ENCODE data around the gene GABARAPL1.
"Not testable (repeated sequence)": the region's sequence is repeated elsewhere in the genome, so short reads cannot be mapped to it uniquely, and the experiment has no call there.

Gene GABARAPL1

DNA sequence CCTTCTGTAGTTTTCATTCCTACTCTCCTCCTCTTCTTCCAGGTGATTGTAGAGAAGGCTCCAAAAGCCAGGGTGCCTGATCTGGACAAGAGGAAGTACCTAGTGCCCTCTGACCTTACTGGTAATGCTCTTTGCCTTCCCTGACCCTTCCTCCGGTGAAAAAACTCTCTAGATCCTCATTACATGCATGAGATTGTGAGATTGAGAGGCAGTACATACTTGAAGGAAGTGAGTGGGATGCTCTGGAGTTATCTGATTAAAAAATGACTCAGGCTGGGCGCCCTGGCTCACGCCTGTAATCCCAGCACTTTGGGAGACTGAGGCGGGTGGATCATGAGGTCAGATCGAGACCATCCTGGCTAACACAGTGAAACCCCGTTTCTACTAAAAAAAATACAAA lies 5.3 kb downstream of the GABARAPL1 start:
- FAIRE-seq (no peak), DNase-seq (ENCODE audit: insufficient read length) (no peak)
- TF ChIP-seq POLR2A (IDR thresholded peaks at IDR 0.05; ENCODE audit: low read depth, low read length) = no peak
- no peak for TF ChIP-seq POLR2AphosphoS5 (IDR thresholded peaks at IDR 0.05; ENCODE audit: low read depth, low read length)
- TF ChIP-seq TAF1 (IDR thresholded peaks at IDR 0.05; ENCODE audit: borderline replicate concordance, low read depth, low read length) = no peak

DNA sequence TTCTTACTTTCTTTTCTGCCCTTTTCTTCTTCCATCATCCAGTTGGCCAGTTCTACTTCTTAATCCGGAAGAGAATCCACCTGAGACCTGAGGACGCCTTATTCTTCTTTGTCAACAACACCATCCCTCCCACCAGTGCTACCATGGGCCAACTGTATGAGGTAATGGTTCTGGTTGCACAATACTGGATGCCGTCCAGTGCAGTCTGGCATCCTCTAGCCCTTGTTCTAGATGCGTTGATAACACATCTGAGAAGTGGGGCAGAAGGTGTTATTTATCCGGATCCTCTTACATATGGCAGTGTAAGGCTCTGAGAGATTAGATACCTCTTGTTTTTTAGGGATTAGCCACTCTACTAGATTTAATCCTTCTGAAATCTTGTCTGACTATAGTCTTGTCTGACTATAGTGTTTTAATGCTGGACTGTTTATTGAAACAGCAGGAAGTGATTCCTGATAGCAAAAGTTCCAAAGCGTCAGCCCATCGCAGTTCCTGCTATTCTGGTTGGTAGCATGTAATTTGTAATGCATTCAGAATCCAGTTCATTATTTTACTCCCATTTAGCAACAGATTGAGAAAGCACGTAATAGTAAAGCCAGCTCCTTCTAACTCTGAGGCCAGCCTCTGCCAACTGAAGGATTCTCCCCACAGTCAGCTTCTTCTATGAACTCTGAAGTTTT lies 7.9 kb downstream of the GABARAPL1 start:
- no peak for DNase-seq (ENCODE audit: insufficient read length)
- TF ChIP-seq TAF1 (IDR thresholded peaks at IDR 0.05; ENCODE audit: borderline replicate concordance, low read depth, low read length) (no peak), POLR2AphosphoS5 (IDR thresholded peaks at IDR 0.05; ENCODE audit: low read depth, low read length) (no peak), POLR2A (IDR thresholded peaks at IDR 0.05; ENCODE audit: low read depth, low read length) (no peak)
- no peak for FAIRE-seq

GRCh38 chr12:10221846-10222245 lies 9.2 kb downstream of the GABARAPL1 start:
- TF ChIP-seq TAF1 (IDR thresholded peaks at IDR 0.05; ENCODE audit: borderline replicate concordance, low read depth, low read length) (no peak), POLR2AphosphoS5 (IDR thresholded peaks at IDR 0.05; ENCODE audit: low read depth, low read length) (no peak), POLR2A (IDR thresholded peaks at IDR 0.05; ENCODE audit: low read depth, low read length) (no peak)
- no peak for DNase-seq (ENCODE audit: insufficient read length)
- FAIRE-seq = no peak

DNA sequence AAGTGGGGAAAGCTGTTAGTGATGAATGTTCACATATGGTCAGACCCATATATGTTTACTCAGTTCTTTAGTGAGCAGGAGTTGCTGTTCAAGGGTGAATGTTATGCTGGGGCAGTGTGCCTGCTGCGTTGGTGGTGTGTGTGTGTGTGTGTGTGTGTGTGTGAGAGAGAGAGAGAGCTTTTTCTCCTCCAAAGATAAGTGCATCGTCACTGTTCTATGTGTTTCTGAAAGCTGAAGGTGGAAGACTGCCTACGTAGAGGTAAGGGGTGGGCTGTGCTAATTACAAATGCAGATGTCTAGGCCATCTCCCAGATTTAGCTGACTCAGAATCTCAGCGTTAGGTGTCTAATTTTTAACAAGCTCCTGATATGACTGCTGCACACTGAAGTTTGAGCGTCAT lies 10.5 kb downstream of the GABARAPL1 start:
- no peak for DNase-seq (ENCODE audit: insufficient read length)
- no peak for FAIRE-seq
- TF ChIP-seq POLR2AphosphoS5 (IDR thresholded peaks at IDR 0.05; ENCODE audit: low read depth, low read length) (no peak), POLR2A (IDR thresholded peaks at IDR 0.05; ENCODE audit: low read depth, low read length) (no peak), TAF1 (IDR thresholded peaks at IDR 0.05; ENCODE audit: borderline replicate concordance, low read depth, low read length) (no peak)

DNA sequence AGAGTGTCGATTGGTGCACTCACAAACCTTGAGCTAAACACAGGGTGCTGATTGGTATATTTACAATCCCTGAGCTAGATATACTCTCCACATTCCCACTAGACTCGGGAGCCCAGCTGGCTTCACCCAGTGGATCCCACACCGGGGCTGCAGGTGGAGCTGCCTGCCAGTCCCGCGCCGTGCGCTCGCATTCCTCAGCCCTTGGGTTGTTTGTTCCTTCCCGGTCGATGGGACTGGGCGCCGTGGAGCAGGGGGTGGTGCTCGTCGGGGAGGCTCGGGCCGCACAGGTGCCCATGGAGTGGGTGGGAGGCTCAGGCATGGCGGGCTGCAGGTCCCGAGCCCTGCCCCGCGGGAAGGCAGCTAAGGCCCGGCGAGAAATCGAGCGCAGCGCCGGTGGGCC lies 12.7 kb downstream of the GABARAPL1 start:
- not testable (repeated sequence) for FAIRE-seq; DNase-seq (ENCODE audit: insufficient read length)

DNA sequence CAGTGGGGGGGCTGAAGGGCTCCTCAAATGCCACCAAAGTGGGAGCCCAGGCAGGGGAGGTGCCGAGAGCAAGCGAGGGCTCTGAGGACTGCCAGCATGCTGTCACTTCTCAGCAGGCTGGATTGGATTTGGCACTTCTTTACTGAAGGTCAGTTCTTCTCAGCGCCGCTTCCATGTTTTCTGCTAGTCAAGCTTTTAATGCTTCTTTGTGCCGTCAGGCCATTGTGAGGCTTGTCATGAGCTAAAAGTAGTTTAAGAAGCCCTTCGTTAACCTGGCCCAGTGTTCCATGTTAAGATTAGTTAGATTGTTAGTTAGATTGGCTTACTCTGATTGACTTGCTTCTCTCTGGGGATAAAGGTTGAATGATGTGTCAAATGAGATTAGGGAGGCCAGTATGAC lies 13.4 kb downstream of the GABARAPL1 start:
- TF ChIP-seq POLR2A (IDR thresholded peaks at IDR 0.05; ENCODE audit: low read depth, low read length) = no peak
- no peak for TF ChIP-seq POLR2AphosphoS5 (IDR thresholded peaks at IDR 0.05; ENCODE audit: low read depth, low read length)
- no peak for TF ChIP-seq TAF1 (IDR thresholded peaks at IDR 0.05; ENCODE audit: borderline replicate concordance, low read depth, low read length)
- no peak for FAIRE-seq
- DNase-seq (ENCODE audit: insufficient read length) = no peak

DNA sequence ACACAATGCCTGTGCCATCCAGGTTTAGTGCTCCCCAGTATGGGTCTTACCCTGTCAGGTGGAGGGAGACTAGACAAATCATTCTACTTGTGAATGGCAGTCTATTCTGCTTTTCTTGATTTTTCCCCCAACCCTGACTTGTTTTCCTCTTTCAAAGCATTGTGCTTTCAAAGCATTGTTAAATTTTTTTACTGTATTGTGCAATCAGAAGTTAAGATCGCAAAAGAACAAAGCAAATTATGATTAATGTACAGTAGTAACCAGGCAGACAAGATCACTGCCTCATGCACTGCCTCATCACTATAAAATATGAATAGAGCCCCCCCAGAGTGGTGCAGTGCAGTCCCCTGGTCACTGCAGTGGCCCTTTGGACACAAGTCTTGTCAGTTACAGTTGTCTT lies 14.1 kb downstream of the GABARAPL1 start:
- TF ChIP-seq TAF1 (IDR thresholded peaks at IDR 0.05; ENCODE audit: borderline replicate concordance, low read depth, low read length) (no peak), POLR2A (IDR thresholded peaks at IDR 0.05; ENCODE audit: low read depth, low read length) (no peak), POLR2AphosphoS5 (IDR thresholded peaks at IDR 0.05; ENCODE audit: low read depth, low read length) (no peak)
- DNase-seq (ENCODE audit: insufficient read length) = no peak
- FAIRE-seq = no peak

- no peak for FAIRE-seq
- no peak for DNase-seq (ENCODE audit: insufficient read length)
- TF ChIP-seq POLR2AphosphoS5 (IDR thresholded peaks at IDR 0.05; ENCODE audit: low read depth, low read length) (no peak), TAF1 (IDR thresholded peaks at IDR 0.05; ENCODE audit: borderline replicate concordance, low read depth, low read length) (no peak), POLR2A (IDR thresholded peaks at IDR 0.05; ENCODE audit: low read depth, low read length) (no peak)
These were observed 15.0 kb downstream of the GABARAPL1 start for GRCh38 chr12:10227648-10228047.

- FAIRE-seq = no peak
- TF ChIP-seq TAF1 (IDR thresholded peaks at IDR 0.05; ENCODE audit: borderline replicate concordance, low read depth, low read length) = no peak
- TF ChIP-seq POLR2A (IDR thresholded peaks at IDR 0.05; ENCODE audit: low read depth, low read length) = no peak
- TF ChIP-seq POLR2AphosphoS5 (IDR thresholded peaks at IDR 0.05; ENCODE audit: low read depth, low read length) = no peak
- DNase-seq (ENCODE audit: insufficient read length) = no peak
These were observed 21.9 kb downstream of the GABARAPL1 start for GRCh38 chr12:10234562-10234961.

DNA sequence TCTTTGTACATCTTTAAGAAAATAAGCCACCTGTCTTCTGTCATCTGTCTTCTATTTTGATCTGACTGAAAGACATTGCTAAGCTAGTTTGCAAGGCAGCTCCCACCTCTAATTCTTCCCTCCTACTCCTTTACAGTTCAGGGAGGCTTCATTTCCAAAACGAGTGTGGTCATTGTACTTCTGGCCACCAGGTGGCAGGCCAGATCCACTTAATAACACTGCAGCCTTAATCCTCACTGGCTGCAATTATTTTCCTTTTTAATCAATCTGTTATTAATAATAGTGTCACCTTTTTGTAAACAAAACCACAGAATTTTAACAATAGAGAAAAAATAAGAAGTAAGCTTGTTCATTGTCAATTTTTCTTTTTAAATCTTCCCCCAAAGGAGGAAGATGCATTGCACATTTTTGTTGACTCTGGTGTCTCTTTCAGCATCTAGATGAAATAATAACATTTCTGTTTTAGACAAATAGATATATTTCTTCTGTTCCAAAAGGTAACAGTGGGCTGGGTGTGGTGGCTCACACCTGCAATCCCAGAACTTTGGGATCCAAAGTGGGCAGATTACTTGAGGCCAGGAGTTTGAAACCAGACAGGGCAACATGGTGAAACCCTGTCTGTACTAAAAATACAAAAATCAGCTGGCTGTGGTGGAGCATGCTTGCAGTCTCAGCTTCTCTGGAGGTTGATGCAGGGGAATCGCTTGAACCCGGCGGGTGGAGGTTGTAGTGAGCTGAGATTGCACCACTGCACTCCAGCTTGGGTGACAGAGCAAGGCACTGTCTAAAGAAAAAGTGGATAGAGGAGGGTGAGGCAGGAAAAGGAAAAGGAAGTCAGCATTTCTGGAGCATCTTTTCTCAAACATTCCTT lies 23.3 kb downstream of the GABARAPL1 start:
- DNase-seq (ENCODE audit: insufficient read length) (no peak), FAIRE-seq (peak; percentile 93)
- TF ChIP-seq POLR2AphosphoS5 (IDR thresholded peaks at IDR 0.05; ENCODE audit: low read depth, low read length) = no peak
- TF ChIP-seq POLR2A (IDR thresholded peaks at IDR 0.05; ENCODE audit: low read depth, low read length) = no peak
- TF ChIP-seq TAF1 (IDR thresholded peaks at IDR 0.05; ENCODE audit: borderline replicate concordance, low read depth, low read length) = no peak

GRCh38 chr12:10236720-10237119 lies 24.0 kb downstream of the GABARAPL1 start:
- FAIRE-seq = no peak
- no peak for TF ChIP-seq TAF1 (IDR thresholded peaks at IDR 0.05; ENCODE audit: borderline replicate concordance, low read depth, low read length)
- no peak for TF ChIP-seq POLR2A (IDR thresholded peaks at IDR 0.05; ENCODE audit: low read depth, low read length)
- TF ChIP-seq POLR2AphosphoS5 (IDR thresholded peaks at IDR 0.05; ENCODE audit: low read depth, low read length) = no peak
- DNase-seq (ENCODE audit: insufficient read length) = no peak

- TF ChIP-seq POLR2A (IDR thresholded peaks at IDR 0.05; ENCODE audit: low read depth, low read length) = no peak
- TF ChIP-seq POLR2AphosphoS5 (IDR thresholded peaks at IDR 0.05; ENCODE audit: low read depth, low read length) = no peak
- TF ChIP-seq TAF1 (IDR thresholded peaks at IDR 0.05; ENCODE audit: borderline replicate concordance, low read depth, low read length) = no peak
- DNase-seq (ENCODE audit: insufficient read length) = no peak
- no peak for FAIRE-seq
These were observed 25.8 kb downstream of the GABARAPL1 start for GRCh38 chr12:10238526-10238925.
